ENCODE data around the gene SLC22A23. TPM values are rescaled to one million over a fixed set of nuclear protein-coding genes. Genes with fewer than 3 reads are reported as not detected.

The SLC22A23 gene
- total RNA-seq, 1 donor from 2014 or later = 5.7 TPM

GRCh38 chr6:3422435-3423070, 34.3 kb downstream of the SLC22A23 start:
- DNase-seq (ENCODE audit: low read depth) = no peak
- Mint-ChIP-seq H3K36me3 (ENCODE audit: low read depth, unreplicated experiment) (no peaks in the 10 kb centered on the region), H3K27me3 (ENCODE audit: low read depth, unreplicated experiment) (peaks cover 2% of the 10 kb centered on the region), H3K4me1 (ENCODE audit: low read depth, unreplicated experiment) (peaks cover 25% of the 10 kb centered on the region), H3K4me3 (ENCODE audit: unreplicated experiment) (no peak overlapping the region), H3K9me3 (ENCODE audit: unreplicated experiment) (no peaks in the 10 kb centered on the region), H3K27ac (ENCODE audit: unreplicated experiment) (no peak overlapping the region)
- no peak overlapping the region for H3K4me3 ChIP-seq (ENCODE audit: insufficient read depth, low read depth, low read length)
- peak overlapping the region; percentile 63 for H3K4me2 ChIP-seq (ENCODE audit: low read length)
- no peak for TF ChIP-seq EZH2 (IDR thresholded peaks at IDR 0.05; ENCODE audit: insufficient read depth, low read length)
- no peak for TF ChIP-seq CTCF (IDR thresholded peaks at IDR 0.05; ENCODE audit: insufficient read depth, low read depth, low read length)
- H3K27ac ChIP-seq (ENCODE audit: low read depth, low read length) = peak overlapping the region; percentile 63
- H3K27me3 ChIP-seq (ENCODE audit: insufficient read depth, low read length) = no peaks in the 10 kb centered on the region
- FAIRE-seq = no peak
- no peaks in the 10 kb centered on the region for H3K9me3 ChIP-seq (ENCODE audit: insufficient read depth, low read depth, low read length)
- no peaks in the 10 kb centered on the region for H4K20me1 ChIP-seq (ENCODE audit: insufficient read depth, low read length)
- peak overlapping the region; percentile 60 for H3K9ac ChIP-seq (ENCODE audit: low read length)
- no peaks in the 10 kb centered on the region for H3K79me2 ChIP-seq (ENCODE audit: insufficient read depth, low read length)
- H3K36me3 ChIP-seq (ENCODE audit: insufficient read depth, low read length) = no peaks in the 10 kb centered on the region
- no peak overlapping the region for H2AFZ ChIP-seq (ENCODE audit: low read depth, low read length)
- H3K4me1 ChIP-seq (ENCODE audit: insufficient read depth, low read length) = peaks cover 53% of the 10 kb centered on the region

- Mint-ChIP-seq H3K4me1 (ENCODE audit: low read depth, unreplicated experiment) (peaks cover 25% of the 10 kb centered on the region), H3K27me3 (ENCODE audit: low read depth, unreplicated experiment) (peaks cover 5% of the 10 kb centered on the region), H3K9me3 (ENCODE audit: unreplicated experiment) (no peaks in the 10 kb centered on the region), H3K27ac (ENCODE audit: unreplicated experiment) (peak overlapping the region; percentile 6), H3K4me3 (ENCODE audit: unreplicated experiment) (no peak overlapping the region), H3K36me3 (ENCODE audit: low read depth, unreplicated experiment) (no peaks in the 10 kb centered on the region)
- no peaks in the 10 kb centered on the region for H3K79me2 ChIP-seq (ENCODE audit: insufficient read depth, low read length)
- TF ChIP-seq CTCF (IDR thresholded peaks at IDR 0.05; ENCODE audit: insufficient read depth, low read depth, low read length) (no peak), EZH2 (IDR thresholded peaks at IDR 0.05; ENCODE audit: insufficient read depth, low read length) (no peak)
- no peak for FAIRE-seq
- no peaks in the 10 kb centered on the region for H3K27me3 ChIP-seq (ENCODE audit: insufficient read depth, low read length)
- no peaks in the 10 kb centered on the region for H4K20me1 ChIP-seq (ENCODE audit: insufficient read depth, low read length)
- H3K27ac ChIP-seq (ENCODE audit: low read depth, low read length) = peak overlapping the region; percentile 63
- H3K4me1 ChIP-seq (ENCODE audit: insufficient read depth, low read length) = peaks cover 47% of the 10 kb centered on the region
- H3K36me3 ChIP-seq (ENCODE audit: insufficient read depth, low read length) = no peaks in the 10 kb centered on the region
- peak; percentile 80 for DNase-seq (ENCODE audit: low read depth)
- peak overlapping the region; percentile 31 for H2AFZ ChIP-seq (ENCODE audit: low read depth, low read length)
- no peaks in the 10 kb centered on the region for H3K9me3 ChIP-seq (ENCODE audit: insufficient read depth, low read depth, low read length)
- peak overlapping the region; percentile 60 for H3K9ac ChIP-seq (ENCODE audit: low read length)
- no peak overlapping the region for H3K4me3 ChIP-seq (ENCODE audit: insufficient read depth, low read depth, low read length)
- H3K4me2 ChIP-seq (ENCODE audit: low read length) = peak overlapping the region; percentile 63
Measured at GRCh38 chr6:3421791-3422434, 34.9 kb downstream of the SLC22A23 start.

GRCh38 chr6:3421143-3421542, 35.7 kb downstream of the SLC22A23 start:
- Mint-ChIP-seq H3K4me3 (ENCODE audit: unreplicated experiment) (no peak overlapping the region), H3K9me3 (ENCODE audit: unreplicated experiment) (no peaks in the 10 kb centered on the region), H3K36me3 (ENCODE audit: low read depth, unreplicated experiment) (no peaks in the 10 kb centered on the region), H3K27me3 (ENCODE audit: low read depth, unreplicated experiment) (peaks cover 5% of the 10 kb centered on the region), H3K27ac (ENCODE audit: unreplicated experiment) (no peak overlapping the region), H3K4me1 (ENCODE audit: low read depth, unreplicated experiment) (peaks cover 25% of the 10 kb centered on the region)
- no peaks in the 10 kb centered on the region for H3K79me2 ChIP-seq (ENCODE audit: insufficient read depth, low read length)
- peak overlapping the region; percentile 63 for H3K27ac ChIP-seq (ENCODE audit: low read depth, low read length)
- H3K9me3 ChIP-seq (ENCODE audit: insufficient read depth, low read depth, low read length) = no peaks in the 10 kb centered on the region
- DNase-seq (ENCODE audit: low read depth) (no peak), FAIRE-seq (no peak)
- H4K20me1 ChIP-seq (ENCODE audit: insufficient read depth, low read length) = no peaks in the 10 kb centered on the region
- H2AFZ ChIP-seq (ENCODE audit: low read depth, low read length) = no peak overlapping the region
- H3K9ac ChIP-seq (ENCODE audit: low read length) = no peak overlapping the region
- no peaks in the 10 kb centered on the region for H3K36me3 ChIP-seq (ENCODE audit: insufficient read depth, low read length)
- H3K4me2 ChIP-seq (ENCODE audit: low read length) = no peak overlapping the region
- H3K27me3 ChIP-seq (ENCODE audit: insufficient read depth, low read length) = no peaks in the 10 kb centered on the region
- H3K4me3 ChIP-seq (ENCODE audit: insufficient read depth, low read depth, low read length) = no peak overlapping the region
- TF ChIP-seq EZH2 (IDR thresholded peaks at IDR 0.05; ENCODE audit: insufficient read depth, low read length) (no peak), CTCF (IDR thresholded peaks at IDR 0.05; ENCODE audit: insufficient read depth, low read depth, low read length) (no peak)
- H3K4me1 ChIP-seq (ENCODE audit: insufficient read depth, low read length) = peaks cover 39% of the 10 kb centered on the region
